Measurements from ENCODE around the gene ZNF805.

The ZNF805 gene

DNA sequence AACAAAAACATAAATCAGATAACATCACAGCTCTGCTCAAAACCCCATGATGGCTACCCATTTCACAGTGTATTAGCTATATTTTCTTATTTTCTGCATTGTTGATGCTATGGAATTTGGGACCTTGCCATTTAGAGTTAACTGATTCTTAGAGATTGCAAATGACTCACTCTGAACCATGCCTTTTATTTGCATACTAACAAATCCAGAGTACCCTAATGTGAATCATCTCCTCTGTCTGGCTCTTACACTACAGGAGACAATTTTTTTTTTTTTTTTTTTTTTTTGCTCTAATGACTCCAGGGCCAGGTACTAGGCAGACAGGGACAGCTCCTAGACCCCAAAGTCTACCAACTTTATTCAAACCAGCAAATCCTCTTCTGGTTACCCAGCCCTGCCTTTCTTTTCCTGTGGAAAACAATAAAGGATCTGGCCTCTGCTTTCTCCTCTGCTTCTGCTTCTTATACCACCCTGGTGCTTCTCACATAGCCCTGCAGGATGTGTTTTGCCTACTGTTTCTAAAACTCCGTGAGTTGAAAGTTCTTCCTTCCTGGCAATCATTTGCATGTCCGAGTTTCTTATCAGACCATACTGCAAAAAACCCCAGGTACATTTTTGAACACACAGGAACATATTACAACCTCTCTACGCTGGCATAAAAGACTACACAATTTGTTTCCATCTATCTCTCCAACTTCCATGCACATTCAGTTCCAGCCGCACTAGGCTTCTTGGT lies 29.3 kb downstream of the ZNF805 start:
- DNase-seq, result peak; percentile 90

DNA sequence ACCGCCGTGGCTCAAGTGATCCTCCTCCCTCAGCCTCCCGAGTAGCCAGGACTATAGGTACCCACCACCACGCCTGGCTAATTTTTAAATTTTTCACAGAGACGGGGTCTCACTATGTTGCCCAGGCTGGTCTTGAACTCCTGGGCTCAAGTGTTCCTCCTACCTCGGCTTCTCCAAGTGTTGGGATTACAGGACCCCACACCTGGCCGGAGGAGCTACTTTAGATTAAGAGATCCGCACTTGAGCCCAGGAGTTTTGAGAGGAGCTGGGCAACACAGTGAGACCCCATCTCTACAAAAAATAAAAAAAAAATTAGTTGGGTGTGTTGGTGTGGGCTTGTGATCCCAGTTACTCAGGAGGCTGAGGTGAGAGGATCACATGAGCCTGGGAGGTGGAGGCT lies 30.8 kb downstream of the ZNF805 start:
- DNase-seq, result no peak

DNA sequence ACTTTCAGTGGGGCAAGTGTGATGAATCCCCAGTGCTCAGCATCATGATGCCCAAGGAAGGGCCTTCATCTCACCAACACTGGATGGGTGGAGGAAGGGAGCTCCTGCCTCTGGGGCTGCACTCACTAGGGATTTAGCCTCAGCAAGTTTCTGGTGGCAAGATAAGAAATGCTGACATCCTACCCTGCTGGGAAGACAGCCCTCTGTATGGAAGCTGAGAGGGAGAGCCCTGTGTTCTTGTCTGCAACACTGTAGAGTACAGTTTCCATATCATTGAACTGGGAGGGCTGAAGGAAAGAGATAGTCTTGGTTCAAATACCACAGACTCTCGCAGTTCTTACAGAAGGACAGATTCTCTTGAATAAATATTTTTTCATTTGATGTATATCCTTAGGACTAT lies 32.6 kb downstream of the ZNF805 start:
- DNase-seq, result no peak

DNA sequence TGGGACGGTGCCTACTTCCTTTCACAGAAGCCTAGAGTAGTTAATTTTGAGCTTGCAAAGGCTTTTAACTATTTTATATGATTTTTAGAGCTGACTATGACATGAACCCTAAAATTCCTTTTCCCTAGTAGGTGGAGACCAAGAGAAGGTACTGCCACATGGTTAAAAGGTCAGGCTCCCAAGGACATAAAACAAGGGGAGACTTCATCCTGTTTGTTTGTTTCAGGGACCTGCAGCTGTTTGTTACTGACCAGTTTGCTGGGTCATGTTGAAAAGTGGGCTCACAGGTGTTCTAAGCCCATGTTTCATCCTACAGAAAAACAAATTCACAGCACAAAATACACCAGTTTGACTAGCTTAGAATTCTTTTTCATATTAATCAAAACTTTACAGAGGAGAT lies 36.0 kb downstream of the ZNF805 start:
- DNase-seq, result no peak

DNA sequence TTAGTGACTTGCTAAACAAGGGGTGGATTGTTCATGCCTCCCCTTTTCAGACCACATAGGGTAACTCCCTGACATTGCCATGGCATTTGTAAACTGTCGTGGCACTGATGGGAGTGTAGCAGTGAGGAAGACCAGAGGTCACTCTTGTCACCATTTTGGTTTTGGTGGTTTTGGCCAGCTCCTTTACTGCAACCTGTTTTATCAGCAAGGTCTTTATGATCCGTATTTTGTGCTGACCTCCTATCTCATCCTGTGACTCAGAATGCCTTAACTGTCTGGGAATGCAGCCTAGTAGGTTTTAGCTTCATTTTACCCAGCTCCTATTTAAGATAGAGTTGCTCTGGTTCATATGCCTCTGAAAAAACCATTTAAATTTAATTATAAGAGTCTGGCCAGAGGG lies 38.0 kb downstream of the ZNF805 start:
- DNase-seq, result peak; percentile 6

DNA sequence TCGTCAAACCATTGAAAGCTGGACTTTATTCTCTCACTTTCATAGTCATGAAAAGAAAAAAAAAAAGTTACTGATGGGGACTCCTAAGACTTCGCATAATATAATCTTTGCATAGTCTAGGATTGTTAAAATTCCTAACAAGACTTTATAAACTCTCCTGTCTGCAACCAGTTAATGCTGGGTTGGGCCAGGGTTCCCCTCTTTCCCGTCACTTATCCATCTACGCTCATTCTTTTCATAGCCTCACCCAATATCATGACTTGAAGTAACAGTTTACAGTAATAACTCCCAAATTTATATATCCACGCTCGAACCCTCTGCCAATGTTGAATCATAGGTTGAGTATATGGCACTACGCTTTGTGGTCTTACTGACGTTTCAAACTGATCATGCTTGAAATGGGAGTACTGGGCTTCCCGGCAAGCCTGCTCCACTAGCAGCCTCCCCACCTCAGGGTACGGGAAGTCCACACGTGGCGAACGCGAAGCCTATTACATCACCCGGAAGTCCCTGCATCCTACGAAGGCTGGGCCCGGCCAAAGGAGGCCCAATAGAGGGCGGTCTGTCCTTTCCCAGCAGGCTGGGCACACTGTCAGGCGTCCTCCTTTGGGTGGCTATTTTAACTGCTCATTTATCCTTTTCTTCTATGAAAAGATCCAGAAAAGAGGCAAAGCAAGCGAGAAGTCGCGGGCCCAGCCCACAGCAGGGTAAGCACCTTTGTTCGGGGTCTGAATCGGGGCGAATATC lies 39.2 kb downstream of the ZNF805 start:
- peak; percentile 93 for DNase-seq

DNA sequence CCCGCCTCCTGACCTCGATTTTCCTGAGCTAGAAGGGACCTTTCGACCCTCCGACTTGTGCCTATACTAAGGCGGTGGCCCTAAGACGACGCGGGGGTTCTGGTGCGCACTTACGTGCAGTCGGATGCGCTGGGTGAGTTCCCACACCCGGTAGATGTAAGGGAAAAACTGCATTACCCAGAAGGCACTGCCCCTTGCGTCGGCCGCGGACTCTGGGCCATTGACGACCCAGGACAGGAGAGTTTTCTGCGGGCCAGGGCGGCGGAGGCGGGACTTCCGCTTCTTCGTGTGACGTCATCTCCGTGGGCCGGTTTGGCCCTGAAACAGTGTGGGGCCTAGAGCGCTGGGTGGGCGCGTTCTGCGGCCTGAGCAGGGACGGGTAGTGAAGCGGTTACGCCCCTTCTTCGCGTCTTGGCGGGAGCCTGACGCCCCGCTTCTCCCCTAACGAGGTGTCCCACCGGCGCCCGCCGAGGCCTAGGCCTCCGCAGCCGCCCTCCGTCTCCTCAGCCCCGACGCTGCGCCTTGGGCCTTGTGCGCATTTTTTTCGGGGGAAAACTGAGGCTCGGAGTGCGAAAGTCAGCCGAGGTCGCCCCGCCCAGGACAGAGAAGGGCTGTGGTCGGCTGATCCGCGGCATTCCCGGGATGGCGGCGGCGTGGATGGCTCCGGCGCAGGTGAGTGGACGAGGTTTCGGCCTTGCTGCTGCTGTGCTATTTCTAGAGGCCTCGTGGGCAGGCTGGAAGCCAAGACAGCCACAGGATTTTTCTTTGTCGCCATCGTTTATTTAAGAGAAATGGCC lies 39.9 kb downstream of the ZNF805 start, which contains the start of gene ZNF460:
ZNF460 (plus strand) TSS at position 321 of the 797 bp plus-strand sequence; CDS start at position 643, 322 bp downstream.
- peak; percentile 98 for DNase-seq

DNA sequence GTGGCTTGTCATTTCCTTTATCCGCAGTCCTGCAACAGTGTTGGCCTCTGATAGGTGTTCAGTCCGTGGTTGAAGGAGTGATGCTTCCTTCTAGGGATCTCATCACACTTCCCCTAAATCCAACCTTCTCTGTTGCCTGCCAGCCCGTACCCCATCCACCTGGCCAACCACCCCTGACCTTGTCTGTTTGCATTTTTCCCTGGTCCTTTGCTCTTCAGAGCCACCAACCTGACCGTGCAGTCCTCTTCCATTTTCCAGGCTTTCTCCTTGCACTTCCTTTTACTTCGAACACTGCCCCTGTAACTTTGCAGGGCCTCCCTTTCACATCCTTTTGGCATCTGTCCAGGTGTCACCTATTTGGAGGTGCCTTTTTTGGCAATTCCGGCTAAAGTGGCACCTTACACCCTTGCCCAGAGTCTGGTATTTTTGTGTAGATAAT lies 40.5 kb downstream of the ZNF805 start:
- no peak for DNase-seq

DNA sequence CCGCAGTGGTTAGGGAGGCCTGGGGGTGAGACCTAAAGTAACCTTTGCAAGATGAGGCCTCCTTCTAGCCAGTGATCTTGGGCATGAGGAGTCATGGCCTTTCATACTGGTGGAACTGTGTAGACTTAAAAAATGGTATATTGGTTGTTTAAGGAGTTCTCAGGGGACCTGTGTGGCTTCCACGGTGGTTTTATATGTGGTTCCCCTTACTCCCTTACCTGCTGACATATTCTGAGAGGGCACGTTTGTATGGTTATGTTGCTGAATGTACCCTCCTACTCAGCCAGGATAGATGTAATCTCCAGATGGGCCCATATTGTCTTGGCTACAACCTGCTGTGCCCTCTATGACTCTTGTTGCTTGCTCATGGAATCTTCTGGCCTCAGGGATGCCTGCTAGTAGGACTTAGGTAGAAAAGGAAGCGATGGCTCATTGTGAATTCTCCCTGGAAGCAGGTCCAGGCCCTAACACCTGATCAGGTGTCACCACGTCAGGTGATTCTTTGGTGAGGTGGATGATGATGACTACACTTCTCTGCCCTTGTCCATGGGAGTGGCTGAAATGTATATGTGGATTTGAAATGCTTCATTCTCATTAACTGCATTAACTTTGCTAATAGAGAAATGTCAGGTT lies 41.7 kb downstream of the ZNF805 start:
- DNase-seq, result peak; percentile 5

DNA sequence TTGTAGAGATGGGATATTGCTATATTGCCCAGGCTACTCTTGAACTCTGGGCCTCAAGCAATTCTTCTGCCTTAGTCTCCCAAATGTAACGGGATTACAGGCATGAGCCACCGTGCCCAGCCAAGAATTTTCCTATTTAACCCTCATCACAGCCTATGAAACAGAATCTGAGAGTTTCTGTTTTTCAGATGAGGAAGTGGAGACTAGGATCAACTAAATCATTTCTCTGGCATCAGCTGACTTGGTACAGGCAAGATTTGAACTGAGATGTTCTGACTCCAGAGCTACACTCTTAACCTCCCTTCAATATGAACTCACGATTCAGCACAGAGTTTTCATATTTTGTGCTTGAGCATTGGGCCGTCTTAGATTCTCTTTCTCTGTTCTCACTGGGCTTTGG lies 47.9 kb downstream of the ZNF805 start:
- no peak for DNase-seq

DNA sequence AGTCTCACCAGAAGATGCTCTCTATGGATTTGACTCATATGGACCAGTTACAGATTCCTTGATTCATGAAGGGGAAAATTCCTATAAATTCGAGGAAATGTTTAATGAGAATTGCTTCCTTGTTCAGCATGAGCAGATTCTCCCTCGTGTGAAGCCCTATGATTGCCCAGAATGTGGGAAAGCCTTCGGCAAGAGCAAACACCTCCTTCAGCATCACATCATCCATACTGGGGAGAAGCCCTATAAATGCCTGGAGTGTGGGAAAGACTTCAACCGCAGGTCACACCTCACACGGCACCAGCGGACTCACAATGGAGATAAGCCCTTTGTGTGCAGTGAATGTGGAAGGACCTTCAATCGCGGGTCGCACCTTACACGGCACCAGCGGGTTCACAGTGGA lies 50.5 kb downstream of the ZNF805 start:
- DNase-seq, result no peak

DNA sequence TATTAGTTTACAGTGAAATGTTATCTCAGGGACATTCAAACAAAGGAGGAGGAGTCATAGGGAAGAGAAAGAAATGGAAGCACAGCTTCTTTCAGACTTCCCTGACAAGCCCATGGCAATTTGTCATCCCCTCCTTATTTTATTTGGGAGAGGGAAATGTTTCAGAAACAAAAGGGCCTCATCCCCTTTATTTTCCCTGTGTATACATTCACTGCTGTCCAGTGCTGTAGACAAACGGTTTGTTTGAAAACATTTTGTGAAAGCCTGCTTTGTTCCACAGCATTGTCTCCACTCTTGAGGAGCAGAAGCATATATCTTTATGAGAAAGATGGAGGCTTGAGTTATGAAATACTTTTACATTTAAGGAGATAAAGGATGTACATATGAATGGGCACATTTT lies 52.1 kb downstream of the ZNF805 start:
- DNase-seq, result no peak

DNA sequence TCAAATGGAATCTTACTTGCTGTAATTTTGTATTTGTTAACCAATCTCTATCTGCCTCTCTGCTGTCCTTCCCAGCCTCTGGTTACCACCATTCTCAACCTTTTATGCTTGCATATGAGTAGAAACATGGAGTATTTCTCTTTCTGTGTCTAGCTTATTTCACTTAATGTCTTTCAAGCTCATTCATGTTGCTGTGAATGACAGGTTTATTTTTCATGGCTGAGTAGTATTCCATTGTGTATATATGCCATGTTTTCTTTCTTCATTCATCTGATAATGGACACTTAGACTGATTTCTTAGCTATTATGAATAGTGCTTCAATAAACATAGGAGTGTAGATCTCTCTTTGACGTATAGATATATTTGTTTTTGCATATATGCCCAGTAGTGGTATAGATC lies 53.3 kb downstream of the ZNF805 start:
- no peak for DNase-seq

DNA sequence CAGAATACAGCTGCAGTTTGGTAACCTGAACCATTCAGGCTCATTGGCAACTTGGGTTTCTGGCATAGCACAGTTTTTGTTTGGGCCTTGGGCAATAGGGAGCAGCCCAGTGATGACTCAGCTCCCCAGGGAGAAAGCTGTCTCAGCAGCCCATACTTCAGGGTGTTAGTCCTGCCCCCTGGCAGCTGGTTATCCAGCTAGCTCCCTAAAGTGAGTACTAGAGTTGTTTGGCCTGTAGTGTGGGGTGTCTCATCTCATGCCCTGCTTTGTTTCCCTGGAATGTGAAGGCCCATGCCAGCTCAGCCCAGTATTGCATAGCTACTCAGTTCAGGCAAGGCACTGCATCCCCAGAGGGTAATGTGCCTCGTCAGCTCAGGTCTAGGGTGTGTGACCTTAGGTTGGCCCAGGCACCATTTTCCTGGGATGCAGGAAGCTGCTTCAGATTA lies 61.6 kb downstream of the ZNF805 start:
- DNase-seq, result peak; percentile 87

DNA sequence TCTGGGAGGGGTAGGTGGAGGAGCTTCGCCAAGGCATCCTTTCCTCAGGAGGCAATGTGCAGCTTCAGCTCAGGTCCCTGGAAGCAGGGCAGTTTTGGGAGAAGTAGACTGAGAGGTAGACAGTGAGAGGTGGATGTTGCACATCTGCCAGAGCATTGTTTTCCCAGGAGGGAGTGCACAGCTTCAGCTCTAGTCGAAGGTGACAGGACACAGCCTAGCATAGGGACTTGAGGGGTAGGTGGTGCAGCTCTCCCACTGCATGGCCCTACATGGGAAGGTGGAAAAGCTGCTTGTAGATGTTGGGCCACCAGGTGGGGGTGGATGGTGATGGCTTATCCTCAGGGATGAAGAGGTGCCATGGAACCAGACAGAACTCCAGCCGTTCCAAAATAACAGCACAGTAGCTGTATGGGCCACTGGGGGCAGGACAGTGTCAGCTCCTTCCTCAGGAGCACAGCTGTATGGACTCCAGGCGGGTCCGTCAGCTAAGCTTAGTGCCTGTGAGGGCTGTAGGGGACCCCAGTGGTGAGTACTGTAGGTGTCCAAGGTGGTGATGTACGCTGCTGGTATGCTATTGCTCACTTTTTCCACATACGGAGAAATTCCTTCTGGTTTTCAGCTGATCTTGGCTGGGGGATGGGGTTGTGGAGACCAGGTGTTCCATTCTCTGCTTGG lies 62.4 kb downstream of the ZNF805 start:
- DNase-seq, result no peak
